HepG2 (cell line): ENCODE measurements around the gene GATC. TPM values are rescaled to one million over a fixed set of nuclear protein-coding genes. Genes with fewer than 3 reads are reported as not detected.

Source experiments
- CHD2 ChIP-seq: IDR thresholded peaks from 2 replicates; pipeline ENCODE4 v1.6.1; 2011; ENCODE audit warnings: low read depth, low read length, improper control_type of control experiment
- HOXD1 ChIP-seq: sonication (generic); formaldehyde crosslinking; IDR thresholded peaks from 2 replicates; pipeline ENCODE4 v1.5.0; 2020; ENCODE audit warnings: missing genetic modification reagents
- KLF6 ChIP-seq: IDR thresholded peaks from 2 replicates; pipeline ENCODE4 v1.8.0; 2016; ENCODE audit warnings: missing biosample characterization, missing genetic modification reagents
- MATR3 ChIP-seq: sonication (generic); formaldehyde crosslinking; IDR thresholded peaks from 2 replicates; pipeline ENCODE4 v1.4.0; 2020; ENCODE audit warnings: missing genetic modification reagents
- NONO ChIP-seq, 2 experiments: fragments of 450-650 bp in 1 of 2; sonication (generic) in 1 of 2; formaldehyde crosslinking in 1 of 2; IDR thresholded peaks in 1 of 2; conservative IDR thresholded peaks in 1 of 2; 2 replicates each; pipeline versions ENCODE4 v1.6.1 to v1.8.0; 2017 to 2022; ENCODE audit warnings: mild to moderate bottlenecking in 1 of 2, missing genetic modification reagents in 1 of 2, moderate library complexity in 1 of 2
- RBM39 ChIP-seq: fragments of 200-400 bp; formaldehyde crosslinking; IDR thresholded peaks from one replicate; pipeline ENCODE4 v1.6.1; 2018; ENCODE audit warnings: antibody characterized with exemption, mild to moderate bottlenecking, low read depth, low read length; ENCODE audit not compliant: poor library complexity, severe bottlenecking
- TCF12 ChIP-seq, 2 experiments: fragments of 450-650 bp in 1 of 2; sonication (generic) in 1 of 2; formaldehyde crosslinking in 1 of 2; IDR thresholded peaks; 2 replicates each; pipeline versions ENCODE4 v1.6.1 to v1.8.0; 2017 to 2022; ENCODE audit warnings: antibody characterized with exemption in 1 of 2, mild to moderate bottlenecking in 1 of 2, missing genetic modification reagents in 1 of 2, moderate library complexity in 1 of 2
- ZFP41 ChIP-seq: sonication (generic); formaldehyde crosslinking; IDR thresholded peaks from 2 replicates; pipeline ENCODE4 v1.4.0; 2020; ENCODE audit warnings: mild to moderate bottlenecking, missing genetic modification reagents, borderline replicate concordance
- ZNF121 ChIP-seq: sonication (generic); formaldehyde crosslinking; IDR thresholded peaks from 2 replicates; pipeline ENCODE4 v1.5.0; 2020; ENCODE audit warnings: mild to moderate bottlenecking, missing genetic modification reagents
- ZNF263 ChIP-seq: sonication (generic); formaldehyde crosslinking; IDR thresholded peaks from 2 replicates; pipeline ENCODE4 v1.4.0; 2020; ENCODE audit warnings: missing genetic modification reagents
- ZNF749 ChIP-seq: sonication (generic); formaldehyde crosslinking; IDR thresholded peaks from 2 replicates; pipeline ENCODE4 v1.8.0; 2022; ENCODE audit warnings: mild to moderate bottlenecking, missing genetic modification reagents, moderate library complexity, borderline replicate concordance
- polyA plus RNA-seq, 8 experiments: library from polyadenylated mRNA; depleted of rRNA in 3 of 8; stranded (reverse) in 7 of 8; unstranded in 1 of 8; fragments of >200 nt; fragmentation: Illumina TruSeq in 4 of 8; extraction: Trizol in 4 of 8; gene quantifications; 2 replicates each; pipeline versions ENCODE4 v1.2.1 to v1.2.3, GENCODE V29; 2011 to 2016; ENCODE audit warnings: low read depth in 4 of 8, missing spikeins in 1 of 8, mixed read lengths in 1 of 8; ENCODE audit not compliant: insufficient read depth in 1 of 8
- total RNA-seq, 5 experiments: library from RNA; depleted of rRNA; stranded (reverse); fragments of >200 nt; fragmentation: Illumina TruSeq; extraction: Trizol; gene quantifications; 2 replicates each; pipeline ENCODE4 v1.2.3, GENCODE V29; 2016; ENCODE audit warnings: low read depth in 1 of 5
- TF ChIP-seq, protein P1 (sequence below), 2 experiments: IDR thresholded peaks; 2 replicates each; pipeline ENCODE4 v1.6.1; 2011 to 2012; ENCODE audit warnings: low read length in 2 of 2, borderline replicate concordance in 1 of 2, low read depth in 1 of 2, mild to moderate bottlenecking in 1 of 2, moderate library complexity in 1 of 2
- TF ChIP-seq, protein P2 (sequence below): IDR thresholded peaks from 2 replicates; pipeline ENCODE4 v1.4.0; 2020; ENCODE audit warnings: mild to moderate bottlenecking, missing genetic modification reagents
- TF ChIP-seq, protein P3 (sequence below): sonication (generic); formaldehyde crosslinking; IDR thresholded peaks from 2 replicates; pipeline ENCODE4 v1.8.1; 2023; ENCODE audit warnings: mild to moderate bottlenecking, missing genetic modification reagents, borderline replicate concordance
- TF ChIP-seq, protein P4 (sequence below): IDR thresholded peaks from 2 replicates; pipeline ENCODE4 v1.6.1; 2016; ENCODE audit warnings: mild to moderate bottlenecking, missing biosample characterization, missing genetic modification reagents

GATC gene
- total and polyA plus RNA-seq, 2 of the 13 experiments (the other 11 are each of a cell fraction or from before 2014, with no cell fraction given) = 17.7 to 29.7 TPM

DNA sequence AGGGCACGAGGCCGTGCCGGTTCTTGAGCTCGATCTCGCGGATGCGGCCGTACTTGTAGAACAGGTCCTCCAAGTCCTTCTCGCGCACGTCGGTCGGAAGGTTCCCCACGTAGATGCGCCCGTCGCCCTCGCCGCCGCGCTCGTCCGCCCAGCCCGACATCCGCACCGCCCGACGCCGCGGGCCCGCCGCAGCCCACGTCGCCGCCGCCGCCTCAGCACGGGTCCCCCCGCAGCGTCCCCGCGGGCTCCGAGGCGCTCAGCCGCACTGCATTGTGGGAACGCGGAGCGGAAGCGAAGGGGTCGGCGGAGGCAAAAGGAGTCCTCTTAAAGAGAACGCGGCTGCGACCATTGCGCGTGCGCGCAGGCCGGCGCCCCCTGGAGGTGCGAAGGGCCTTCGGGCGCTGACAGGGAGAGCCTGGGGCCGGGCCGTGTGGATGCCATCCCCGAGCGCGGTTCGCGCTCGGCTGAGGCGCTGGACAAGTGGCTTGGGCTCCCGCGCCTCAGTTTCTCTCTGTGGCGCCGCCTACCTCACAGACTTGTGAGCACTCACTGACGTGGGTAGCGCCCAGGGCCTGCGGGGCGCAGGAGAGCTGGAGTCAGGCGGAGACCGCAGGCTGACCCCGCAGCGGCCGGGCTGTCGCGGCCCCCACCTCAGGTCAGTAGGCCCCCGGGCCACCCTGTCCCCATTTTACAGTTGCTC, 23.4 kb downstream of the GATC start, which contains the start of gene SRSF9 (continued):
- TF ChIP-seq ZFP41 (CRISPR knock-in tag) (peak; percentile 53; the same call in 1 of the 2 replicates), RBM39 (peak; percentile 61), ZNF749 (CRISPR knock-in tag) (0 out of 2 replicates have a peak, but pooled peaks have one; percentile 28), ZNF121 (CRISPR knock-in tag) (no peak), TCF12 (IDR thresholded peaks at IDR 0.05) (no peak), TCF12 (CRISPR knock-in tag; IDR thresholded peaks at IDR 0.05) (no peak), MATR3 (CRISPR knock-in tag) (no peak), KLF6 (peak; percentile 52; the same call in 1 of the 2 replicates), HOXD1 (CRISPR knock-in tag) (peak; percentile 11; the same call in 1 of the 2 replicates), ZNF263 (CRISPR knock-in tag) (0 out of 2 replicates have a peak, but pooled peaks have one; percentile 36), CHD2 (peak; percentile 64; the same call in 1 of the 2 replicates), NONO (IDR thresholded peaks at IDR 0.05) (no peak), NONO (CRISPR knock-in tag; conservative IDR thresholded peaks at IDR 0.05) (peak; percentile 64; the same call in 1 of the 2 replicates)
- TF ChIP-seq, protein P1, sequence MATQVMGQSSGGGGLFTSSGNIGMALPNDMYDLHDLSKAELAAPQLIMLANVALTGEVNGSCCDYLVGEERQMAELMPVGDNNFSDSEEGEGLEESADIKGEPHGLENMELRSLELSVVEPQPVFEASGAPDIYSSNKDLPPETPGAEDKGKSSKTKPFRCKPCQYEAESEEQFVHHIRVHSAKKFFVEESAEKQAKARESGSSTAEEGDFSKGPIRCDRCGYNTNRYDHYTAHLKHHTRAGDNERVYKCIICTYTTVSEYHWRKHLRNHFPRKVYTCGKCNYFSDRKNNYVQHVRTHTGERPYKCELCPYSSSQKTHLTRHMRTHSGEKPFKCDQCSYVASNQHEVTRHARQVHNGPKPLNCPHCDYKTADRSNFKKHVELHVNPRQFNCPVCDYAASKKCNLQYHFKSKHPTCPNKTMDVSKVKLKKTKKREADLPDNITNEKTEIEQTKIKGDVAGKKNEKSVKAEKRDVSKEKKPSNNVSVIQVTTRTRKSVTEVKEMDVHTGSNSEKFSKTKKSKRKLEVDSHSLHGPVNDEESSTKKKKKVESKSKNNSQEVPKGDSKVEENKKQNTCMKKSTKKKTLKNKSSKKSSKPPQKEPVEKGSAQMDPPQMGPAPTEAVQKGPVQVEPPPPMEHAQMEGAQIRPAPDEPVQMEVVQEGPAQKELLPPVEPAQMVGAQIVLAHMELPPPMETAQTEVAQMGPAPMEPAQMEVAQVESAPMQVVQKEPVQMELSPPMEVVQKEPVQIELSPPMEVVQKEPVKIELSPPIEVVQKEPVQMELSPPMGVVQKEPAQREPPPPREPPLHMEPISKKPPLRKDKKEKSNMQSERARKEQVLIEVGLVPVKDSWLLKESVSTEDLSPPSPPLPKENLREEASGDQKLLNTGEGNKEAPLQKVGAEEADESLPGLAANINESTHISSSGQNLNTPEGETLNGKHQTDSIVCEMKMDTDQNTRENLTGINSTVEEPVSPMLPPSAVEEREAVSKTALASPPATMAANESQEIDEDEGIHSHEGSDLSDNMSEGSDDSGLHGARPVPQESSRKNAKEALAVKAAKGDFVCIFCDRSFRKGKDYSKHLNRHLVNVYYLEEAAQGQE (IDR thresholded peaks at IDR 0.05; ENCODE audit: borderline replicate concordance in 1 of 2, low read depth in 1 of 2, low read length in 2 of 2) = peak in 1 of 2 experiments; percentile 12; a peak in 1 of 4 replicates
- TF ChIP-seq, protein P2, sequence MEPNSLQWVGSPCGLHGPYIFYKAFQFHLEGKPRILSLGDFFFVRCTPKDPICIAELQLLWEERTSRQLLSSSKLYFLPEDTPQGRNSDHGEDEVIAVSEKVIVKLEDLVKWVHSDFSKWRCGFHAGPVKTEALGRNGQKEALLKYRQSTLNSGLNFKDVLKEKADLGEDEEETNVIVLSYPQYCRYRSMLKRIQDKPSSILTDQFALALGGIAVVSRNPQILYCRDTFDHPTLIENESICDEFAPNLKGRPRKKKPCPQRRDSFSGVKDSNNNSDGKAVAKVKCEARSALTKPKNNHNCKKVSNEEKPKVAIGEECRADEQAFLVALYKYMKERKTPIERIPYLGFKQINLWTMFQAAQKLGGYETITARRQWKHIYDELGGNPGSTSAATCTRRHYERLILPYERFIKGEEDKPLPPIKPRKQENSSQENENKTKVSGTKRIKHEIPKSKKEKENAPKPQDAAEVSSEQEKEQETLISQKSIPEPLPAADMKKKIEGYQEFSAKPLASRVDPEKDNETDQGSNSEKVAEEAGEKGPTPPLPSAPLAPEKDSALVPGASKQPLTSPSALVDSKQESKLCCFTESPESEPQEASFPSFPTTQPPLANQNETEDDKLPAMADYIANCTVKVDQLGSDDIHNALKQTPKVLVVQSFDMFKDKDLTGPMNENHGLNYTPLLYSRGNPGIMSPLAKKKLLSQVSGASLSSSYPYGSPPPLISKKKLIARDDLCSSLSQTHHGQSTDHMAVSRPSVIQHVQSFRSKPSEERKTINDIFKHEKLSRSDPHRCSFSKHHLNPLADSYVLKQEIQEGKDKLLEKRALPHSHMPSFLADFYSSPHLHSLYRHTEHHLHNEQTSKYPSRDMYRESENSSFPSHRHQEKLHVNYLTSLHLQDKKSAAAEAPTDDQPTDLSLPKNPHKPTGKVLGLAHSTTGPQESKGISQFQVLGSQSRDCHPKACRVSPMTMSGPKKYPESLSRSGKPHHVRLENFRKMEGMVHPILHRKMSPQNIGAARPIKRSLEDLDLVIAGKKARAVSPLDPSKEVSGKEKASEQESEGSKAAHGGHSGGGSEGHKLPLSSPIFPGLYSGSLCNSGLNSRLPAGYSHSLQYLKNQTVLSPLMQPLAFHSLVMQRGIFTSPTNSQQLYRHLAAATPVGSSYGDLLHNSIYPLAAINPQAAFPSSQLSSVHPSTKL (CRISPR knock-in tag) = peak; percentile 56
- TF ChIP-seq, protein P3, sequence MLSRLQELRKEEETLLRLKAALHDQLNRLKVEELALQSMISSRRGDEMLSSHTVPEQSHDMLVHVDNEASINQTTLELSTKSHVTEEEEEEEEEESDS (CRISPR knock-in tag) = 0 out of 2 replicates have a peak, but pooled peaks have one; percentile 54
- TF ChIP-seq, protein P4, sequence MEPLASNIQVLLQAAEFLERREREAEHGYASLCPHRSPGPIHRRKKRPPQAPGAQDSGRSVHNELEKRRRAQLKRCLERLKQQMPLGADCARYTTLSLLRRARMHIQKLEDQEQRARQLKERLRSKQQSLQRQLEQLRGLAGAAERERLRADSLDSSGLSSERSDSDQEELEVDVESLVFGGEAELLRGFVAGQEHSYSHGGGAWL = 0 out of 2 replicates have a peak, but pooled peaks have one; percentile 46
